HG03460 (cell line): Measurements from ENCODE around the gene IDI2.
"Not testable (repeated sequence)": the region's sequence is repeated elsewhere in the genome, so short reads cannot be mapped to it uniquely, and the experiment has no call there.

Experiments
- ATAC-seq: cut with Tn5 transposase; IDR thresholded peaks from one replicate; pipeline ENCODE4 v1.9.1; 2021; ENCODE audit not compliant: unreplicated experiment

Gene IDI2

GRCh38 chr10:1009947-1010346, 15.7 kb downstream of the IDI2 start:
- ATAC-seq: not testable (repeated sequence)

- no peak for ATAC-seq
Observed at GRCh38 chr10:1009071-1009494, 16.6 kb downstream of the IDI2 start.

- ATAC-seq: no peak
Observed at GRCh38 chr10:1007583-1007982, 18.1 kb downstream of the IDI2 start.

- no peak for ATAC-seq
Observed at GRCh38 chr10:1006573-1006972, 19.1 kb downstream of the IDI2 start.

GRCh38 chr10:1003884-1004670, 21.6 kb downstream of the IDI2 start:
- no peak for ATAC-seq

- ATAC-seq: no peak
Observed at GRCh38 chr10:1002425-1003006, 23.1 kb downstream of the IDI2 start.

- ATAC-seq: no peak
Observed at GRCh38 chr10:997266-998022, 28.2 kb downstream of the IDI2 start.

GRCh38 chr10:996031-996430, 29.6 kb downstream of the IDI2 start:
- ATAC-seq: no peak

GRCh38 chr10:995559-995926, 30.1 kb downstream of the IDI2 start:
- no peak for ATAC-seq

- ATAC-seq: no peak
Observed at GRCh38 chr10:994836-995558, 30.7 kb downstream of the IDI2 start.

GRCh38 chr10:992871-993270, 32.8 kb downstream of the IDI2 start:
- peak; percentile 7 for ATAC-seq

- peak; percentile 31 for ATAC-seq
Observed at GRCh38 chr10:992467-992866, 33.2 kb downstream of the IDI2 start.

GRCh38 chr10:990808-991207, 34.9 kb downstream of the IDI2 start:
- no peak for ATAC-seq

GRCh38 chr10:988667-989545, 36.8 kb downstream of the IDI2 start:
- no peak for ATAC-seq

- peak; percentile 95 for ATAC-seq
Observed at GRCh38 chr10:987870-988666, 37.6 kb downstream of the IDI2 start, which contains the start of gene GTPBP4. GTPBP4 (plus strand) TSS chr10:988434; CDS start chr10:988480, 46 bp downstream.

GRCh38 chr10:987620-987869, 38.1 kb downstream of the IDI2 start:
- ATAC-seq: no peak

GRCh38 chr10:986881-987619, 38.6 kb downstream of the IDI2 start:
- no peak for ATAC-seq

GRCh38 chr10:986137-986825, 39.4 kb downstream of the IDI2 start:
- ATAC-seq: no peak
